ACC112 (cell line): ENCODE measurements around the gene PREX1.

Experiments used
- H2AFZ ChIP-seq: fragments of 200-600 bp; sonication (generic); one replicate; pipeline ENCODE4 v1.6.0; 2017; ENCODE audit warnings: antibody characterized with exemption, low read length; ENCODE audit not compliant: unreplicated experiment
- H3K27ac ChIP-seq: fragments of 200-600 bp; sonication (generic); 2 replicates; pipeline ENCODE4 v1.5.1; 2014; ENCODE audit warnings: low read depth, mild to moderate bottlenecking, antibody characterized with exemption, low read length, moderate library complexity
- H3K27me3 ChIP-seq: fragments of 200-600 bp; sonication (generic); 2 replicates; pipeline ENCODE4 v1.6.1; 2014; ENCODE audit warnings: mild to moderate bottlenecking, antibody characterized with exemption, low read length, moderate library complexity, mixed read lengths; ENCODE audit not compliant: insufficient read depth
- H3K36me3 ChIP-seq: fragments of 200-600 bp; sonication (generic); 2 replicates; pipeline ENCODE4 v1.6.1; 2016; ENCODE audit warnings: mild to moderate bottlenecking, antibody characterized with exemption, low read length, moderate library complexity, mixed read lengths; ENCODE audit not compliant: insufficient read depth
- H3K4me1 ChIP-seq: fragments of 200-600 bp; sonication (generic); one replicate; pipeline ENCODE4 v1.6.1; 2016; ENCODE audit warnings: low read length, mixed read lengths; ENCODE audit not compliant: insufficient read depth, unreplicated experiment, control insufficient read depth
- H3K4me3 ChIP-seq: fragments of 200-600 bp; sonication (generic); 2 replicates; pipeline ENCODE4 v1.5.1; 2014; ENCODE audit warnings: mild to moderate bottlenecking, low read depth, low read length
- H3K79me2 ChIP-seq: fragments of 200-600 bp; sonication (generic); one replicate; pipeline ENCODE4 v1.6.0; 2016; ENCODE audit warnings: low read length; ENCODE audit not compliant: control insufficient read depth, unreplicated experiment, insufficient read depth

PREX1 gene

DNA sequence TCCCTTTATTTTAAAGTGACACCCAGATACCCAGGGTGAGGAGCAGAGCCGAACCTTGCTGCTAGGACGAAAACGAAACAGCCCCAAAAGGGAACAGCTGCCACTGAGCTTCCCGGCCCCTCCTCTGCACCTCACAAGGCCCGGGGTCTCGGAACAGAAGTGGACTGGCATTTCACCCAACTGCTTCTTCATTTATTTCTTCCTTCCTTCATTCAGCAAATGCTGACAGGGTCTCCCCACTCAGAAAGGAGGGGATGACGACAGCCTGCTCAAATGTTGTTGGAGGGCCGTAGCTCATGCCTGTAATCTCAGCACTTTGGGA is 220.3 kb downstream of the PREX1 start:
- Histone ChIP-seq H3K27ac (no peak overlapping the region), H3K4me3 (no peak overlapping the region), H3K4me1 (no peaks in the 10 kb centered on the region), H3K27me3 (peaks cover 89% of the 10 kb centered on the region), H3K36me3 (no peaks in the 10 kb centered on the region), H3K79me2 (no peaks in the 10 kb centered on the region), H2AFZ (no peak overlapping the region)

DNA sequence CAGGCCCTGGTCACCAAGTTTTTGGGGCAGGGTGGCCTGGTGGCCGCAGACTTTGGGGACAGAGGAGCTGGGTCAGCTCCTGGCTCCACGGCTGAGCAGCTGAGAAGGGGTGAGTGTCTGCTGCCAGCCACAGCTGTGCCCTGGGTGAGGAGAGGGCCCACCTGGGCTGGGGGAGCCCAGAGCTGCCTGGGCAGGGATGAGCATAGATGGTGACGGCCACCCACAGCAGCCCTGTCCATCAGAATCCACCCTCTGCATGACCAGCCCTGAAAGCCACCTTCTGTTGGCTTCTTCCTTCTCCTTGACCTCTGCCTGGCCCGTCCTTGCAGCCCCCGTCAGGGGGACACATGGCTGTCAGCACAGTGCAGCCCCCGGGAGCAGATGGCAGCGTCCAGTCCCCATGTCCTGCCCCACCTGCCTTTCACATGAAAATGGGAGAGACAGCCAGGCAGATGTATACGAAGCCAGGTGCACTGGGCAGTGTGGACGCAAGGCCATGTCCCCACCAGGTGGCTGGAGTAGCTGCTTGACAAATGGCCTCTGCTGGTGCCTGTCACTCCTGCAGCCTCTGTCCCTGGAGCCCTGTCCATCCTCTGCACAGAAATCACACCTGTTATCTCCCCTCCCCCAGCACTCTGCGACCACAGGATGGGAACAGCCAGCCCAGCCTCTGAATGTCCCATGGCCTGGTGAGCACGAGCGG is 220.8 kb downstream of the PREX1 start:
- H3K27ac ChIP-seq, result no peak overlapping the region
- no peaks in the 10 kb centered on the region for H3K36me3 ChIP-seq
- H3K79me2 ChIP-seq, result no peaks in the 10 kb centered on the region
- H3K4me3 ChIP-seq, result no peak overlapping the region
- no peak overlapping the region for H2AFZ ChIP-seq
- no peaks in the 10 kb centered on the region for H3K4me1 ChIP-seq
- peaks cover 88% of the 10 kb centered on the region for H3K27me3 ChIP-seq

DNA sequence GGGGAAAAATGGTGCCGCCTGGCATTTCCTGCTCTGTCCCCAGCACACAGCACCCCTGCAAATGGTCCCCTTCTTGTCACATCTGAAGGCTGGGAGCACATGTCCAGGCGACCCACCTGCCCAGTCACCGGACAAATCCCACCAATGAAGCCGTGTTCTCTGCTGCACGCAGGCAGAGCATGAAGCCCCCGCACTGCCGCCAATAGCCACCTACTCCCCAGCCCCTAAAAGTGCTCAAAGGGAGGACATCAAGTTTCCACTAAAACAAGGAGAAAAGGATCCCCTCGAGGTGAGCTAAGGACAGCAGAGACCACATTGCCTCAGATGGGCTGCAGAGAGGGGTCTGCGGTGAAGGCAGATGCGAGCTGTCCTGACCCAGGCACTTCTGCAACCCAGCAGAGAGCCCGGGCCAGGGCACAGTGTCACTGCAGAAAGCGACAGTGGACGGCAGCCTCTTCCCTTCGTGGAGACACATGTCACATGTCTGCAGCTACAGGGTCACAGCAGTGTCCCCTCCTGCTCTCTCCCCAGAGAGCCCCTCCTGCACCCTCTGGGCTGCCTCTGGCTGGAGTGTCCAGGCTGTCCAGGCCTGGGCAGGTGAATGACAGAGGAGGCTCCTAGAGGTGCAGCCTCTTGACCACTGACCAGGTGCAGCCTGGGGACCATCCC is 221.5 kb downstream of the PREX1 start:
- Histone ChIP-seq H3K36me3 (no peaks in the 10 kb centered on the region), H2AFZ (no peak overlapping the region), H3K79me2 (no peaks in the 10 kb centered on the region), H3K27me3 (peaks cover 87% of the 10 kb centered on the region), H3K4me3 (no peak overlapping the region), H3K27ac (no peak overlapping the region), H3K4me1 (no peaks in the 10 kb centered on the region)

DNA sequence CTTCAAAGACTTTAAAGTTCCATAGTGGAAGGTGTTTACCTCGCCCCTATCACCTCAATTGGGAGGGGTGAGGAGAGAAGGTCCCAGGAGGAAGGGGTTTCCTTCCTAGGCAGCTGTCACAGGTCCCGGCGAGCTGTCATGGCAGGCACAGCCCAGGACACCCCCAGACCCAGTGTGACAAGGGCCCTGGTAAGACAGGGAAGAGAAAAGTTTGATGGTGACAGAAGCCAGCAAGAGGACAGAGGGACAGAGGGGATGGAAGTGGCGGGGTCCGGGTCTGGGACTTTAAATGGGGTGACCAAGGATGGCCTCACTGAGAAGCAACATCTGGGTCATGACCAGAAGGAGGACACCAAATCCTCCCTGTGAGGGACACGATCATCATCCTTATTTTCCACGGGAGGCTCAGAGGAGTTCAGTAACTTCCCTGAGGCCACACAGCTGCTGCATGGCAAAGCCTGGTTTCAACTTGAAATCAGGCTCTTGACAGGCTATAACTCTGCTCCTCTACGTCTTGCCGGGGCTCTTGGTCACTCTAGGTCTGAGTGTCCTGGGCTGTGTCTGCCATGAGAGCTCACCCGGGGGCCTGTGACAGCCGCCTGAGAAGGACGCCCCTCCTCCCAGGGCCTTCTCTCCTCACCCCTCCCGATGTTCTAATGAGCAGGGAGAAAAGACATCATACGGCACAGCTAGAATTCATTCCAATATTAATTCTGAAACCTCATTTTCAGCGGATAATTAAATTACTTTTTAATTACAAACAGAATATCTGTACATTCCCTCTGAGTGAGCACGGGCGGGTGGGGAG is 222.2 kb downstream of the PREX1 start:
- Histone ChIP-seq H3K4me1 (no peaks in the 10 kb centered on the region), H2AFZ (no peak overlapping the region), H3K36me3 (no peaks in the 10 kb centered on the region), H3K27me3 (peaks cover 87% of the 10 kb centered on the region), H3K27ac (no peak overlapping the region), H3K79me2 (no peaks in the 10 kb centered on the region), H3K4me3 (no peak overlapping the region)

DNA sequence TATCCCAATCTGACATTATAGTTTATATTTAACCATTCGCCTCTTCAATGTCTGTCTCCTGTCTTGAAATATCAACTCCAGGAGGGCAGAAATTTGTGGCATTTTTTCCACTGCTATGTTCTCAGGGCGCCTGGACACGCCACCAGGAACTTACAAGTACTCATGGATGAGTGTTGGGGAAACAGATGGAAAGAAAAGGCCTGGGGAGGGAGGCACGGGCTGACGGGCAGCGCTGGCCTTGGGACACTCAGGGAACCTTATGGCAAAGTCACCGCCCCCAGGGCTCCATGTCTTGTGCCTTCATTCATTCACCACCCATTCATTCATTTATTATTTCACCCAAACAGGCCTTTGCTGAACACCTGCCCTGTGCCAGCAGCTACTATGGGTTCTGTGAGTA is 222.9 kb downstream of the PREX1 start:
- Histone ChIP-seq H3K79me2 (no peaks in the 10 kb centered on the region), H3K4me3 (no peak overlapping the region), H2AFZ (no peak overlapping the region), H3K36me3 (no peaks in the 10 kb centered on the region), H3K4me1 (no peaks in the 10 kb centered on the region), H3K27me3 (peaks cover 85% of the 10 kb centered on the region), H3K27ac (no peak overlapping the region)

DNA sequence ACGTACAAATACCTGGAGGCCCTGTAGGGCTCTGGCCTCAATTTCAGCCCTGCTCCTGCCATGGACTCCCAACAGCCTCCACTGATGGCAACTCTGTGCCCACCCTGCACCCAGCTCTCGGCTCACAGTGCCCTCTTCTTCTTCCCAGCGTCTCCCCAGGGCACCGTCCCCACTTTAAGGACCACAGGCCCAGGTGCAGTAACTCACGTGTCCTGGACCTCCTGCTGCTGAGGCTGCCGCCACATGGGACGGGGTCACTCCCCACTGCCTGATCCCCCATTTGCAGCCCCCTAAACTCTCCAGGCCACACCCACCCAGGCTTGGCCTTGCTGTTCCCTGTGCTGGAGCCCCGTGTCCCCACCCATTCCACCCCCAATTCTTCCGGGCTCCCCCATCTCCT is 223.4 kb downstream of the PREX1 start:
- H2AFZ ChIP-seq, result no peak overlapping the region
- no peaks in the 10 kb centered on the region for H3K4me1 ChIP-seq
- H3K36me3 ChIP-seq, result no peaks in the 10 kb centered on the region
- no peak overlapping the region for H3K27ac ChIP-seq
- no peak overlapping the region for H3K4me3 ChIP-seq
- peaks cover 84% of the 10 kb centered on the region for H3K27me3 ChIP-seq
- no peaks in the 10 kb centered on the region for H3K79me2 ChIP-seq

DNA sequence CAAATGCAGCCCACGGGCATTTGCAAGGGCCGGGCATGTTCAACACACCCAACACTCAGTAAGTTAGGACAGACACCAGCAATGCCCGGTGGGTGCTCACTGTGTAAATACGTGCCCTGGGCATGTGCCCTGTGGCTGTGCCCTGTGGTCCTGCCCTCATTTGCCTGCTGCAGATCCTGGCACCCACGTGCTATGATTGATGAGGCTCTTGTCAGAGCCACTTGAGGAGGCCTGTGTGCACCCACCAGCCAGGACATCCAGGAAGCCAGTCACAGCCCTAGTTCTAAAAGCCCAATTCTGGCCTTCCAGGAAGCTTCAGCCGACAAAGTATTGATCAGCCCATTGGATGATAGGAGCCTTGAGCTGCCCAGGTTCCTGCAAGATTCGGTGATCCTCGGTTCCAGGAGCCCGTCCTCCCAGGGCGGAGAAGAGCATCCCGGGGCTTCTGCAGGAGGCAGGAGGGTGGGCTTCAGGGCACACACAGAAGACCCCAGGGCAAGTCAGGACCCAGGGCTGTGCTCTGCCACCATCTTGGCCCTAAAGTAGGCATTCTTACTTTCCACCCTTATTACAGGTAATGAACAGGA is 223.9 kb downstream of the PREX1 start:
- H3K36me3 ChIP-seq, result no peaks in the 10 kb centered on the region
- H2AFZ ChIP-seq, result no peak overlapping the region
- H3K79me2 ChIP-seq, result no peaks in the 10 kb centered on the region
- H3K4me3 ChIP-seq, result no peak overlapping the region
- H3K27ac ChIP-seq, result no peak overlapping the region
- no peaks in the 10 kb centered on the region for H3K4me1 ChIP-seq
- H3K27me3 ChIP-seq, result peaks cover 81% of the 10 kb centered on the region

DNA sequence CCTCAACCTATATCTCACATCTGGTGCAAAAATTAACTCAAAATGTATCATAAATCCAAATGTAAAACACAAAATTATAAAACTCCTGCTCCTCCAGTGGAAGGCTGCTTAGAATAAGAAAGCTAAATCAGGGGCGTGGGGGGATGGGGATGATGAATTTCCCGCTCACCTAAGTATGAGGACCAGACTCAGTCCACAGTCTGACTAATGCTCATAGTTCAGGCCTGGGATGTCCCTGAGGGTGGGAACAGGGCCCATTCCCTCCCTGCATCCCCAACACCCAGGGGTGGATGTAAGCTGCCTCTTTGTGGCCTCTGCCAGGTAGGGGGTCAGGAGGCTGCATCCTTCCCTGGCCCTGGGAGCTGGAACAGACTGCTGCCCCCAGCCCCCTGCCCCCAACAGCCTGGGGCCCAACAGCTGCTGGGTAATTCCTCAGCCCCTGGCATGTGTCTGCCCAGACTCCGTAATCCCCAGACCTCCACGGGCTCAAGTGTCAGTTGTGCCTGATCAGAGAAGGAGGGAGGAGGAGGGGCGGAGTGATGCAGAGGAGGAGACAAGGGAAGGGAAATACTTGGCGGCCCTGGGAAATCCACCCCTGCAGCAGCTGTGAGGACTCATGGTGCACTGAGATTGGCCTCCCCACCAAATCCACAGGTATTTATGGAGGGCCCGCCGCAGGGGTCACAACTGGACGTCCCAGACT is 224.5 kb downstream of the PREX1 start:
- H2AFZ ChIP-seq, result no peak overlapping the region
- no peaks in the 10 kb centered on the region for H3K4me1 ChIP-seq

DNA sequence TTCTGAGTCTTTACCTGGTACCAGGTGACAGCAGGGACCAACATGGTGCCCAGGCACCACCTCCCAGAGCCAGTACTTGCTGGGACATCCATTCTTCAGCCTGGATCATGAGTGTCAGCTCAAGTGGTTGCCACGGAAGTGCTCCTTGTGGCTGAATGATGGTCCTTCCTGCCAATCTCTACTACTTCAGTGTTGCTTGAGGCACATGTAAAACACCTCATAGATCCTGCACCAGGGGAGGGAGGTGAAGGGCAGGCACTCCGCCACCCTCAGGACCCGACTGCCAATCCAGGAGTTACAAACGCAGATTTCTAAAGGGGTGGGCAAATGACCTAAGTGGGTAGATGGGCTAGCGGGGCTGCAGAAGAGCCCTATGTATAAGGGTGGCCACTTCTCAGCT is 226.0 kb downstream of the PREX1 start:
- H3K4me1 ChIP-seq, result no peaks in the 10 kb centered on the region
- no peaks in the 10 kb centered on the region for H3K36me3 ChIP-seq
- H3K27me3 ChIP-seq, result peaks cover 61% of the 10 kb centered on the region
- no peak overlapping the region for H3K4me3 ChIP-seq
- H3K79me2 ChIP-seq, result no peaks in the 10 kb centered on the region
- no peak overlapping the region for H2AFZ ChIP-seq
- H3K27ac ChIP-seq, result no peak overlapping the region

More for the DNA sequence above, 224.5 kb downstream of the PREX1 start:
- Histone ChIP-seq H3K27ac (no peak overlapping the region), H3K4me3 (no peak overlapping the region), H3K79me2 (no peaks in the 10 kb centered on the region), H3K36me3 (no peaks in the 10 kb centered on the region), H3K27me3 (peaks cover 74% of the 10 kb centered on the region)

DNA sequence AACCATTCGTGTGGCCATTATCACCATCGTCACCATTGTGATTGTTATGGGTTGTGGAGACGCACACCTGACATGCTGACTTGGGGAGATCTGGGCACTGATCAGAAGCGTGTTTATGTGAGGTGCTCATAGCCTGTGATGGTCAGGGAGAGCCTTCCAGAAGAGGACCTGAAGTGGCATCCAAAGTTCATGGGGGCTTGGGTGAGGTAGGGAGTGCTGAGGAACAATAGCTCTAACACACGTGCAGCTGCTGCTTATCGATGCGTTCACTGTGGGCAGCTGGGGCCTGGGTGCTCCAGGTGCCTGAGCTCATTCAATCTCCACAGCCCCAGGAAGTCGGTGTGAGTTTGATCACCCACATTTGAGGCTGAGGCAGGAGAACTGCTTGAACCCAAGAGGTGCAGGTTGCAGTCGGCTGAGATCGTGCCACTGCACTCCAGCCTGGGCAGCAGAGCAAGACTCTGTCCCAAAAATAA is 227.3 kb downstream of the PREX1 start:
- Histone ChIP-seq H3K27me3 (peaks cover 65% of the 10 kb centered on the region), H3K27ac (no peak overlapping the region), H2AFZ (no peak overlapping the region), H3K79me2 (no peaks in the 10 kb centered on the region), H3K36me3 (no peaks in the 10 kb centered on the region), H3K4me3 (no peak overlapping the region), H3K4me1 (no peaks in the 10 kb centered on the region)
